Gastrocnemius medialis (tissue), 4 donors: Measurements from ENCODE around the gene TUBA3E.
"Not testable (repeated sequence)": the region's sequence is repeated elsewhere in the genome, so short reads cannot be mapped to it uniquely, and the experiment has no call there.

Experiments
- POLR2A ChIP-seq, 2 donors: fragments of 450-650 bp; IDR thresholded peaks; one replicate each; pipeline ENCODE4 v1.6.1; 2017; ENCODE audit warnings: antibody characterized with exemption in 2 of 2, mild to moderate bottlenecking in 2 of 2, moderate library complexity in 2 of 2
- TF ChIP-seq, protein P1 (sequence below), 5 experiments: fragments of 450-650 bp in 3 of 5; fragments of 200-600 bp in 2 of 5; sonication (generic) in 2 of 5; IDR thresholded peaks in 4 of 5; conservative IDR thresholded peaks in 1 of 5; 1 replicate in 4 of 5; 2 replicates in 1 of 5; pipeline ENCODE4 v1.5.1; 2016 to 2019; ENCODE audit warnings: antibody characterized with exemption in 5 of 5, mild to moderate bottlenecking in 3 of 5, moderate library complexity in 3 of 5

DNA sequence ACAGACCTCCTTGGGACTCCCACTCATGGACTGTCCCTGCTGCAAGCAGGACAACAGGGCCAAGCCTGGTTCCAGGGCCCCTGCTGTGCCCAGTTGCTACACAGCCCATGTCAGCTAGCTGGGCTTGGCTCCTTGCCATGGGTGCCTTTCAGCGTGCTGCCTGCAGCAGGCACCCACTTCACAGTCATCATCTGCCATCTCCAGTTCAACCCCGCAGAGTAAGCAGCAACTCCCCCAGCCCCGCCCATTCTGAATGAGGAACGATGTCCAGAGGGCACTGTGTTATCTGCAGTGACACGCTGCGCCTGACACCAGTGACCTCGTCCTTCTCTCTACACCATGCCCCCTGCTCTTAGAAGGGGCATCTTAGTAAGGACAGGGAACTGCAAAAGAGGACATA, 4.3 kb upstream of the TUBA3E start:
- TF ChIP-seq, protein P1, sequence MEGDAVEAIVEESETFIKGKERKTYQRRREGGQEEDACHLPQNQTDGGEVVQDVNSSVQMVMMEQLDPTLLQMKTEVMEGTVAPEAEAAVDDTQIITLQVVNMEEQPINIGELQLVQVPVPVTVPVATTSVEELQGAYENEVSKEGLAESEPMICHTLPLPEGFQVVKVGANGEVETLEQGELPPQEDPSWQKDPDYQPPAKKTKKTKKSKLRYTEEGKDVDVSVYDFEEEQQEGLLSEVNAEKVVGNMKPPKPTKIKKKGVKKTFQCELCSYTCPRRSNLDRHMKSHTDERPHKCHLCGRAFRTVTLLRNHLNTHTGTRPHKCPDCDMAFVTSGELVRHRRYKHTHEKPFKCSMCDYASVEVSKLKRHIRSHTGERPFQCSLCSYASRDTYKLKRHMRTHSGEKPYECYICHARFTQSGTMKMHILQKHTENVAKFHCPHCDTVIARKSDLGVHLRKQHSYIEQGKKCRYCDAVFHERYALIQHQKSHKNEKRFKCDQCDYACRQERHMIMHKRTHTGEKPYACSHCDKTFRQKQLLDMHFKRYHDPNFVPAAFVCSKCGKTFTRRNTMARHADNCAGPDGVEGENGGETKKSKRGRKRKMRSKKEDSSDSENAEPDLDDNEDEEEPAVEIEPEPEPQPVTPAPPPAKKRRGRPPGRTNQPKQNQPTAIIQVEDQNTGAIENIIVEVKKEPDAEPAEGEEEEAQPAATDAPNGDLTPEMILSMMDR (IDR thresholded peaks at IDR 0.05 in 4 of 5, conservative IDR thresholded peaks at IDR 0.05 in 1 of 5): not testable (repeated sequence)
- TF ChIP-seq POLR2A (IDR thresholded peaks at IDR 0.05): not testable (repeated sequence)
